NB4 (cell line): Measurements from ENCODE around the gene MSANTD1.

Source experiments
- MYC ChIP-seq: IDR thresholded peaks from 2 replicates; pipeline ENCODE4 v1.6.1; 2011; ENCODE audit warnings: low read depth, low read length
- POLR2A ChIP-seq: IDR thresholded peaks from 2 replicates; pipeline ENCODE4 v1.6.1; 2011; ENCODE audit warnings: mild to moderate bottlenecking; ENCODE audit not compliant: insufficient read length; ENCODE audit errors: extremely low read depth
- TF ChIP-seq, protein P1 (sequence below): IDR thresholded peaks from one replicate; pipeline ENCODE4 v1.5.1; 2012; ENCODE audit warnings: low read depth, low read length

DNA sequence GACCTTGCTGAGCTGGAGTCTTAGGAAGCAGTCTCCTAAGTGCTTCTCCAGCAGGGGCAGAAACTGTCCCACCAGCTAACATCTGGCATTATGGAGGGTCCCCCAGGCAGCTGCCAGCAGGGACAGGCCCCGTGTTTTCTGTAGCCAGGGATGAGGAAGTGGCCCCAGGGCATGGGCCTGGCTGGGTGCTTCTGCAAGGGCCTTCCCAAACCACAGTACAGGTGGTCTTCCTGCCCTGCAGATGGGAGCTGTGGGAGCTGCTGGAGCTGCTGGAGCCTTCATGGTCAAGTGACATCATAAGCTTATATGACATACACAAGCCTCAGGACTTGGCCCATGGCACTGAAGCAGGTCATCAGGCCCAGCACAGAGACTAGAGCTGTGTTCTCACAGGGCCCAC lies 5.0 kb upstream of the MSANTD1 start:
- TF ChIP-seq, protein P1, sequence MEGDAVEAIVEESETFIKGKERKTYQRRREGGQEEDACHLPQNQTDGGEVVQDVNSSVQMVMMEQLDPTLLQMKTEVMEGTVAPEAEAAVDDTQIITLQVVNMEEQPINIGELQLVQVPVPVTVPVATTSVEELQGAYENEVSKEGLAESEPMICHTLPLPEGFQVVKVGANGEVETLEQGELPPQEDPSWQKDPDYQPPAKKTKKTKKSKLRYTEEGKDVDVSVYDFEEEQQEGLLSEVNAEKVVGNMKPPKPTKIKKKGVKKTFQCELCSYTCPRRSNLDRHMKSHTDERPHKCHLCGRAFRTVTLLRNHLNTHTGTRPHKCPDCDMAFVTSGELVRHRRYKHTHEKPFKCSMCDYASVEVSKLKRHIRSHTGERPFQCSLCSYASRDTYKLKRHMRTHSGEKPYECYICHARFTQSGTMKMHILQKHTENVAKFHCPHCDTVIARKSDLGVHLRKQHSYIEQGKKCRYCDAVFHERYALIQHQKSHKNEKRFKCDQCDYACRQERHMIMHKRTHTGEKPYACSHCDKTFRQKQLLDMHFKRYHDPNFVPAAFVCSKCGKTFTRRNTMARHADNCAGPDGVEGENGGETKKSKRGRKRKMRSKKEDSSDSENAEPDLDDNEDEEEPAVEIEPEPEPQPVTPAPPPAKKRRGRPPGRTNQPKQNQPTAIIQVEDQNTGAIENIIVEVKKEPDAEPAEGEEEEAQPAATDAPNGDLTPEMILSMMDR: no peak
- TF ChIP-seq POLR2A: no peak
- TF ChIP-seq MYC: no peak
